Measurements from ENCODE around the gene H6PD.

Gene H6PD

GRCh38 chr1:9275161-9275560 lies 40.6 kb downstream of the H6PD start:
- no peak for DNase-seq (ENCODE audit: extremely low read depth in 1 of 2, low read depth in 1 of 2)

- peak in 1 of 2 donors; percentile 60 for DNase-seq (ENCODE audit: extremely low read depth in 1 of 2, low read depth in 1 of 2)
Observed at GRCh38 chr1:9275567-9276034, 41.0 kb downstream of the H6PD start.

GRCh38 chr1:9278116-9278515 lies 43.5 kb downstream of the H6PD start:
- no peak for DNase-seq (ENCODE audit: extremely low read depth in 1 of 2, low read depth in 1 of 2)

GRCh38 chr1:9278585-9279153 lies 44.1 kb downstream of the H6PD start:
- no peak for DNase-seq (ENCODE audit: extremely low read depth in 1 of 2, low read depth in 1 of 2)

GRCh38 chr1:9279172-9279840 lies 44.7 kb downstream of the H6PD start:
- DNase-seq (ENCODE audit: extremely low read depth in 1 of 2, low read depth in 1 of 2) = no peak

- no peak for DNase-seq (ENCODE audit: extremely low read depth in 1 of 2, low read depth in 1 of 2)
Observed at GRCh38 chr1:9280015-9280860, 45.7 kb downstream of the H6PD start.

- DNase-seq (ENCODE audit: extremely low read depth in 1 of 2, low read depth in 1 of 2) = no peak
Observed at GRCh38 chr1:9281071-9281827, 46.7 kb downstream of the H6PD start.

GRCh38 chr1:9281908-9282695 lies 47.5 kb downstream of the H6PD start:
- no peak for DNase-seq (ENCODE audit: extremely low read depth in 1 of 2, low read depth in 1 of 2)

- DNase-seq (ENCODE audit: extremely low read depth in 1 of 2, low read depth in 1 of 2) = no peak
Observed at GRCh38 chr1:9282696-9282955, 48.1 kb downstream of the H6PD start.

GRCh38 chr1:9284061-9284460 lies 49.5 kb downstream of the H6PD start:
- no peak for DNase-seq (ENCODE audit: extremely low read depth in 1 of 2, low read depth in 1 of 2)

GRCh38 chr1:9286556-9286955 lies 52.0 kb downstream of the H6PD start:
- no peak for DNase-seq (ENCODE audit: extremely low read depth in 1 of 2, low read depth in 1 of 2)

- peak; percentile 65 to 82 for DNase-seq (ENCODE audit: extremely low read depth in 1 of 2, low read depth in 1 of 2)
Observed at GRCh38 chr1:9289090-9289534, 54.5 kb downstream of the H6PD start.

GRCh38 chr1:9289711-9290485 lies 55.3 kb downstream of the H6PD start:
- no peak for DNase-seq (ENCODE audit: extremely low read depth in 1 of 2, low read depth in 1 of 2)

GRCh38 chr1:9291914-9292360 lies 57.4 kb downstream of the H6PD start:
- no peak for DNase-seq (ENCODE audit: extremely low read depth in 1 of 2, low read depth in 1 of 2)

- peak; percentile 16 to 47 for DNase-seq (ENCODE audit: extremely low read depth in 1 of 2, low read depth in 1 of 2)
Observed at GRCh38 chr1:9292361-9293240, 58.0 kb downstream of the H6PD start, which contains the start of gene SPSB1. TSS of gene SPSB1 (plus strand) at chr1:9292894. CDS start at chr1:9355892, 62,998 bp downstream.

- no peak for DNase-seq (ENCODE audit: extremely low read depth in 1 of 2, low read depth in 1 of 2)
Observed at GRCh38 chr1:9293241-9293532, 58.6 kb downstream of the H6PD start.

- no peak for DNase-seq (ENCODE audit: extremely low read depth in 1 of 2, low read depth in 1 of 2)
Observed at GRCh38 chr1:9293533-9294404, 59.2 kb downstream of the H6PD start.

- DNase-seq (ENCODE audit: extremely low read depth in 1 of 2, low read depth in 1 of 2) = no peak
Observed at GRCh38 chr1:9294405-9294773, 59.8 kb downstream of the H6PD start.

All from activated CD8-positive, alpha-beta memory T cell treated with anti-CD3 and anti-CD28 coated beads for 1 hour (primary cell).